Fibroblast of the aortic adventitia (primary cell): ENCODE measurements around the gene LDLR. TPM values are rescaled to one million over a fixed set of nuclear protein-coding genes. Genes with fewer than 3 reads are reported as not detected.
"Not testable (repeated sequence)": the region's sequence is repeated elsewhere in the genome, so short reads cannot be mapped to it uniquely, and the experiment has no call there.

Experiments
- DNase-seq: peaks from one replicate; pipeline ENCODE4 v3.0.0-alpha.2; 2010; ENCODE audit warnings: low read depth
- H3K4me3 ChIP-seq: 2 replicates; pipeline ENCODE4 v1.5.1; 2011; ENCODE audit warnings: low read depth, mild to moderate bottlenecking, control low read depth, low read length, moderate library complexity
- total RNA-seq: library from RNA; depleted of rRNA; stranded (reverse); fragments of >200 nt; gene quantifications from 2 replicates; pipeline ENCODE4 v1.2.3, GENCODE V29; 2012; ENCODE audit warnings: low replicate concordance
- TF ChIP-seq, protein P1 (sequence below): IDR thresholded peaks from 2 replicates; pipeline ENCODE4 v1.5.1; 2011; ENCODE audit warnings: mild to moderate bottlenecking, low read length, control low read depth, inconsistent platforms; ENCODE audit not compliant: insufficient read depth

Gene LDLR
- total RNA-seq, 1 donor: 116 TPM

DNA sequence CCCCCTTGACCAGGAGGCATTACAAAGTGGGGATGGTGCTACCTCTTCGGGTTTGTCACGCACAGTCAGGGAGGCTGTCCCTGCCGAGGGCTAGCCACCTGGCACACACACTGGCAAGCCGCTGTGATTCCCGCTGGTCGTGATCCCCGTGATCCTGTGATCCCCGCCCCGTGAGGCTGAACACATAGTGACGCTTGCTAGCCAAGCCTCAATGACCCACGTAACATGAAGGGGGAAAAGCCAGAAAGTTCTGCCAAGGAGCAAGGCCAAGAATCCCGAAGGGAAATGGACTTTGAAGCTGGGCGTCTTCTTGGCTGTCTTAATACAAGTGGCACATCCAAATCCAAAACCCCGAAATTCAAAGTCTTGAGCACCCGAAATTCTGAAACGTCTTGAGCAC, 13.7 kb downstream of the LDLR start:
- TF ChIP-seq, protein P1, sequence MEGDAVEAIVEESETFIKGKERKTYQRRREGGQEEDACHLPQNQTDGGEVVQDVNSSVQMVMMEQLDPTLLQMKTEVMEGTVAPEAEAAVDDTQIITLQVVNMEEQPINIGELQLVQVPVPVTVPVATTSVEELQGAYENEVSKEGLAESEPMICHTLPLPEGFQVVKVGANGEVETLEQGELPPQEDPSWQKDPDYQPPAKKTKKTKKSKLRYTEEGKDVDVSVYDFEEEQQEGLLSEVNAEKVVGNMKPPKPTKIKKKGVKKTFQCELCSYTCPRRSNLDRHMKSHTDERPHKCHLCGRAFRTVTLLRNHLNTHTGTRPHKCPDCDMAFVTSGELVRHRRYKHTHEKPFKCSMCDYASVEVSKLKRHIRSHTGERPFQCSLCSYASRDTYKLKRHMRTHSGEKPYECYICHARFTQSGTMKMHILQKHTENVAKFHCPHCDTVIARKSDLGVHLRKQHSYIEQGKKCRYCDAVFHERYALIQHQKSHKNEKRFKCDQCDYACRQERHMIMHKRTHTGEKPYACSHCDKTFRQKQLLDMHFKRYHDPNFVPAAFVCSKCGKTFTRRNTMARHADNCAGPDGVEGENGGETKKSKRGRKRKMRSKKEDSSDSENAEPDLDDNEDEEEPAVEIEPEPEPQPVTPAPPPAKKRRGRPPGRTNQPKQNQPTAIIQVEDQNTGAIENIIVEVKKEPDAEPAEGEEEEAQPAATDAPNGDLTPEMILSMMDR: no peak
- no peak overlapping the region for H3K4me3 ChIP-seq
- DNase-seq: no peak

DNA sequence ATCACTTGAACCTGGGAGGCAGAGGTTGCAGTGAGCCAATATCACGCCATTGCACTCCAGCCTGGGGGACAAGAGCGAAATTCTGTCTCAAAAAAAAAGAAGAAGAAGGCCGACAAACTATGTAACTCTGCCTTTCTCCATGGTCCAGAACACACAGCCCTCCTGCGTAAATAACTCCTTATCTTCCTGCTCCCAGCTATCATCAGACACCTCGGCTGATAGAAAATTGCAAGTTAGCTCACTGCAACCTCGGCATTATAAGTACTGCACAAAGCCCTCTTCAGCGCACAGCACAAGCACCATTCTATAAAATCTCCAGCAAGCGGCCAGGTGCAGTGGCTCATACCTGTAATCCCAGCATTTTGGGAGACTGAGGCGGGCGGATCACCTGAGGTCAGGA, 14.4 kb downstream of the LDLR start:
- DNase-seq, H3K4me3 ChIP-seq: not testable (repeated sequence)

DNA sequence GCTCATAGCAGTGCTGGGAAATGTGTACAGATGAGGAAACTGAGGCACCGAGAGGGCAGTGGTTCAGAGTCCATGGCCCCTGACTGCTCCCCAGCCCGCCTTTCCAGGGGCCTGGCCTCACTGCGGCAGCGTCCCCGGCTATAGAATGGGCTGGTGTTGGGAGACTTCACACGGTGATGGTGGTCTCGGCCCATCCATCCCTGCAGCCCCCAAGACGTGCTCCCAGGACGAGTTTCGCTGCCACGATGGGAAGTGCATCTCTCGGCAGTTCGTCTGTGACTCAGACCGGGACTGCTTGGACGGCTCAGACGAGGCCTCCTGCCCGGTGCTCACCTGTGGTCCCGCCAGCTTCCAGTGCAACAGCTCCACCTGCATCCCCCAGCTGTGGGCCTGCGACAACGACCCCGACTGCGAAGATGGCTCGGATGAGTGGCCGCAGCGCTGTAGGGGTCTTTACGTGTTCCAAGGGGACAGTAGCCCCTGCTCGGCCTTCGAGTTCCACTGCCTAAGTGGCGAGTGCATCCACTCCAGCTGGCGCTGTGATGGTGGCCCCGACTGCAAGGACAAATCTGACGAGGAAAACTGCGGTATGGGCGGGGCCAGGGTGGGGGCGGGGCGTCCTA, 15.9 kb downstream of the LDLR start:
- no peak for DNase-seq
- TF ChIP-seq, protein P1: no peak
- no peak overlapping the region for H3K4me3 ChIP-seq

DNA sequence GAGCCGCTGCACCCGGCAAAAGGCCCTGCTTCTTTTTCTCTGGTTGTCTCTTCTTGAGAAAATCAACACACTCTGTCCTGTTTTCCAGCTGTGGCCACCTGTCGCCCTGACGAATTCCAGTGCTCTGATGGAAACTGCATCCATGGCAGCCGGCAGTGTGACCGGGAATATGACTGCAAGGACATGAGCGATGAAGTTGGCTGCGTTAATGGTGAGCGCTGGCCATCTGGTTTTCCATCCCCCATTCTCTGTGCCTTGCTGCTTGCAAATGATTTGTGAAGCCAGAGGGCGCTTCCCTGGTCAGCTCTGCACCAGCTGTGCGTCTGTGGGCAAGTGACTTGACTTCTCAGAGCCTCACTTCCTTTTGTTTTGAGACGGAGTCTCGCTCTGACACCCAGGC, 17.2 kb downstream of the LDLR start:
- no peak overlapping the region for H3K4me3 ChIP-seq
- TF ChIP-seq, protein P1: no peak
- no peak for DNase-seq

DNA sequence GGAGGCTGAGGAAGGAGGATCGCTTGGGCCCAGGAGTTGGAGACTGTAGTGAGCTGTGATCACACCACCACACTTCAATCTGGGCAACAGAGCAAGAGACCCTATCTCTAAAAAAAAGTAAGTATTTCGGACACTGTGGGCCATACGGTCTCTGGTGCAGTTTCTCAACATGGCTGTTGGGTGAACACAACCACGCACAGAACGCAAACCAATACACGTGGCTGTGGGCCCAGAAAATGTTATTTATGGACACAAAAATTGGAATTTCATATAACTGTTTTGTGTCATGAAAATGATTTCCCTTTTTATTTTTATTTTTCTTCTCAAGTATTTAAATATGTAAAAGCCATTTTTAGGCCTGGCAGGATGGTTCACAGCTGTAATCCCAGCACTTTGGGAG, 19.5 kb downstream of the LDLR start:
- DNase-seq: no peak
- TF ChIP-seq, protein P1: no peak
- H3K4me3 ChIP-seq: no peak overlapping the region

DNA sequence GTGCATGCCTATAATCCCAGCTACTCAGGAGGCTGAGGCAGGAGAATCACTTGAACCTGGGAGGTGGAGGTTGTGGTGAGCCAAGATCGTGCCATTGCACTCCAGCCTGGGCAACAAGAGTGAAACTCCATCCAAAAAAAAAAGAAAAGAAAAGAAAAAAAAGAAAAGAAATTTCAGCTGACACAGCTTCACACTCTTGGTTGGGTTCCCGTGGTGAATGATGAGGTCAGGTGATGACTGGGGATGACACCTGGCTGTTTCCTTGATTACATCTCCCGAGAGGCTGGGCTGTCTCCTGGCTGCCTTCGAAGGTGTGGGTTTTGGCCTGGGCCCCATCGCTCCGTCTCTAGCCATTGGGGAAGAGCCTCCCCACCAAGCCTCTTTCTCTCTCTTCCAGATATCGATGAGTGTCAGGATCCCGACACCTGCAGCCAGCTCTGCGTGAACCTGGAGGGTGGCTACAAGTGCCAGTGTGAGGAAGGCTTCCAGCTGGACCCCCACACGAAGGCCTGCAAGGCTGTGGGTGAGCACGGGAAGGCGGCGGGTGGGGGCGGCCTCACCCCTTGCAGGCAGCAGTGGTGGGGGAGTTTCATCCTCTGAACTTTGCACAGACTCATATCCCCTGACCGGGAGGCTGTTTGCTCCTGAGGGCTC, 22.0 kb downstream of the LDLR start:
- TF ChIP-seq, protein P1: no peak
- no peak overlapping the region for H3K4me3 ChIP-seq
- no peak for DNase-seq

DNA sequence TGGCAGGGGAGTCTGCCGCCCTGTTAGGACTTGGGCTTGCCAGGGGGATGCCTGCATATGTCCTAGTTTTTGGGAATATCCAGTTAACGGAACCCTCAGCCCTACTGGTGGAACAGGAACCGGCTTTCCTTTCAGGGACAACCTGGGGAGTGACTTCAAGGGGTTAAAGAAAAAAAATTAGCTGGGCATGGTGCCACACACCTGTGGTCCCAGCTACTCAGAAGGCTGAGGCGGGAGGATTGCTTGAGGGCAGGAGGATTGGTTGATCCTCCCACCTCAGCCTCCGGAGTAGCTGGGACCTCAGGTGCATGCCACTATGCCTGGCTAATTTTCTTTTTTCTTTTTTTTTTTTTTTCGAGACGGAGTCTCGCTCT, 22.5 kb downstream of the LDLR start:
- DNase-seq: no peak
- no peak overlapping the region for H3K4me3 ChIP-seq

More for the DNA sequence above, 22.5 kb downstream of the LDLR start:
- TF ChIP-seq, protein P1: no peak
